HCT116 (cell line): Measurements from ENCODE around the gene SAMD4B. TPM values are rescaled to one million over a fixed set of nuclear protein-coding genes. Genes with fewer than 3 reads are reported as not detected.

Experiments
- ATAC-seq: fragments of 200-7000 bp; cut with Tn5 transposase; 2 replicates; pipeline ENCODE4 v1.9.1; 2020; ENCODE audit warnings: mild to moderate bottlenecking, moderate library complexity
- BruUV-seq: library from RNA; stranded (reverse); fragments of 400-500 nt; replicated peaks from 2 replicates; lab custom pipeline; 2021; lab: Mats Ljungman, UMichigan
- CTCF ChIA-PET: fragments of 300-600 bp; sonication (Branson Sonifier 250); formaldehyde crosslinking; loops from one replicate; lab custom pipeline; 2021; ENCODE audit warnings: antibody characterized with exemption; lab: Charles Lee
- POLR2A ChIA-PET: fragments of 300-600, 350-600 bp; sonication (Branson Sonifier 250); formaldehyde crosslinking; loops from one replicate; lab custom pipeline; 2021; ENCODE audit warnings: antibody characterized with exemption; lab: Charles Lee
- RAD21 ChIA-PET, 2 experiments: fragments of 300-600 bp; sonication (Branson Sonifier 250); formaldehyde crosslinking; loops; one replicate each; lab custom pipeline; 2023; ENCODE audit warnings: low total read pairs in 2 of 2; ENCODE audit not compliant: uncharacterized antibody in 2 of 2, unreplicated experiment in 2 of 2, low non-redundant PET in 1 of 2; lab: Charles Lee
- DNase-seq: peaks from one replicate; pipeline ENCODE4 v3.0.0-alpha.2; 2010; ENCODE audit warnings: low read depth, low spot score
- H2AFZ ChIP-seq: fragments of 200-600 bp; shearing (Covaris generic), sonication (generic); 2 replicates; pipeline ENCODE4 v1.6.1; 2017; ENCODE audit warnings: low read depth, mixed run types, mixed read lengths, antibody characterized with exemption, low read length; ENCODE audit not compliant: poor library complexity, severe bottlenecking
- H3K27ac ChIP-seq: 2 replicates; pipeline ENCODE4 v1.5.1; 2012; ENCODE audit warnings: low read depth, low read length
- H3K27me3 ChIP-seq: fragments of 200-600 bp; sonication (generic); 2 replicates; pipeline ENCODE4 v1.6.1; 2016; ENCODE audit warnings: mixed run types, low read length, mixed read lengths; ENCODE audit not compliant: insufficient read depth
- H3K36me3 ChIP-seq, 2 experiments: fragments of 200-500 bp in 1 of 2; fragments of 200-600 bp in 1 of 2; sonication (Bioruptor generic) in 1 of 2; sonication (generic) in 1 of 2; 2 replicates each; pipeline versions ENCODE4 v1.5.1 to v1.6.1; 2014 to 2016; ENCODE audit warnings: low read length in 2 of 2, inconsistent platforms in 1 of 2, mixed read lengths in 1 of 2, mixed run types in 1 of 2; ENCODE audit not compliant: insufficient read depth in 2 of 2, control insufficient read depth in 1 of 2
- H3K4me1 ChIP-seq, 2 experiments: fragments of 200-600 bp in 1 of 2; sonication (generic) in 1 of 2; 2 replicates each; pipeline versions ENCODE4 v1.5.1 to v1.6.1; 2012 to 2017; ENCODE audit warnings: low read length in 2 of 2, inconsistent platforms in 1 of 2, mild to moderate bottlenecking in 1 of 2, mixed read lengths in 1 of 2, mixed run types in 1 of 2, moderate library complexity in 1 of 2; ENCODE audit not compliant: insufficient read depth in 2 of 2, control insufficient read depth in 1 of 2
- H3K4me2 ChIP-seq: fragments of 200-600 bp; sonication (generic); 2 replicates; pipeline ENCODE4 v1.6.1; 2017; ENCODE audit warnings: mixed run types, low read length, mixed read lengths
- H3K4me3 ChIP-seq, 2 experiments: fragments of 200-600 bp in 1 of 2; sonication (generic) in 1 of 2; replicated peaks in 1 of 2; 2 replicates each; pipeline ENCODE4 v1.5.1; 2011 to 2016; ENCODE audit warnings: low read length in 2 of 2, control low read depth in 1 of 2, low read depth in 1 of 2, mild to moderate bottlenecking in 1 of 2, mixed read lengths in 1 of 2, mixed run types in 1 of 2
- H3K79me2 ChIP-seq: fragments of 200-600 bp; sonication (generic); 2 replicates; pipeline ENCODE4 v1.6.1; 2017; ENCODE audit warnings: mild to moderate bottlenecking, mixed run types, low read length, moderate library complexity, mixed read lengths; ENCODE audit not compliant: insufficient read depth
- H3K9ac ChIP-seq: fragments of 200-600 bp; sonication (generic); 2 replicates; pipeline ENCODE4 v1.6.1; 2016; ENCODE audit warnings: low read length, mixed read lengths
- H3K9me2 ChIP-seq: fragments of 200-600 bp; sonication (generic), shearing (Covaris generic); 2 replicates; pipeline ENCODE4 v1.6.1; 2017; ENCODE audit warnings: mixed run types, mild to moderate bottlenecking, moderate library complexity; ENCODE audit not compliant: insufficient read depth
- H3K9me3 ChIP-seq, 2 experiments: fragments of 200-500 bp in 1 of 2; fragments of 200-600 bp in 1 of 2; sonication (Bioruptor generic) in 1 of 2; sonication (generic) in 1 of 2; 2 replicates each; pipeline ENCODE4 v1.6.1; 2014 to 2017; ENCODE audit warnings: low read length in 2 of 2, mixed read lengths in 2 of 2, inconsistent platforms in 1 of 2, low read depth in 1 of 2, mild to moderate bottlenecking in 1 of 2, mixed run types in 1 of 2, moderate library complexity in 1 of 2; ENCODE audit not compliant: control insufficient read depth in 1 of 2, insufficient read depth in 1 of 2
- H4K20me1 ChIP-seq: fragments of 200-600 bp; sonication (generic), shearing (Covaris generic); 2 replicates; pipeline ENCODE4 v1.6.1; 2017; ENCODE audit warnings: mixed run types, mild to moderate bottlenecking, moderate library complexity; ENCODE audit not compliant: insufficient read depth
- CBX3 ChIP-seq: IDR thresholded peaks from 2 replicates; pipeline ENCODE4 v1.6.1; 2012; ENCODE audit warnings: low read depth
- EGR1 ChIP-seq: IDR thresholded peaks from 2 replicates; pipeline ENCODE4 v1.6.1; 2012; ENCODE audit warnings: low read depth
- ELF1 ChIP-seq: IDR thresholded peaks from 2 replicates; pipeline ENCODE4 v1.6.1; 2012; ENCODE audit warnings: low read depth, borderline replicate concordance
- EZH2 ChIP-seq: fragments of 200-600 bp; sonication (generic); IDR thresholded peaks from 2 replicates; pipeline ENCODE4 v1.6.1; 2017; ENCODE audit warnings: antibody characterized with exemption, mixed run types
- EZH2phosphoT487 ChIP-seq: fragments of 200-600 bp; IDR thresholded peaks from 2 replicates; pipeline ENCODE4 v1.6.1; 2018; ENCODE audit warnings: antibody characterized with exemption, borderline replicate concordance
- FOSL1 ChIP-seq: IDR thresholded peaks from 2 replicates; pipeline ENCODE4 v1.6.1; 2012; ENCODE audit warnings: low read depth
- POLR2A ChIP-seq: IDR thresholded peaks from 2 replicates; pipeline ENCODE4 v1.7.0; 2011; ENCODE audit warnings: borderline replicate concordance; ENCODE audit not compliant: insufficient read depth, insufficient read length; ENCODE audit errors: extremely low read depth
- RAD21 ChIP-seq: IDR thresholded peaks from 2 replicates; pipeline ENCODE4 v1.6.1; 2012; ENCODE audit warnings: low read depth, mild to moderate bottlenecking
- SIN3A ChIP-seq: IDR thresholded peaks from 2 replicates; pipeline ENCODE4 v1.6.1; 2012; ENCODE audit warnings: low read depth
- SP1 ChIP-seq: IDR thresholded peaks from 2 replicates; pipeline ENCODE4 v1.6.1; 2012; ENCODE audit warnings: low read depth
- SRF ChIP-seq: IDR thresholded peaks from 2 replicates; pipeline ENCODE4 v1.6.1; 2012; ENCODE audit warnings: low read depth
- TCF7L2 ChIP-seq: IDR thresholded peaks from 2 replicates; pipeline ENCODE4 v1.7.0; 2011; ENCODE audit warnings: borderline replicate concordance, inconsistent platforms; ENCODE audit not compliant: insufficient read depth, insufficient read length; ENCODE audit errors: extremely low read depth
- ZFX ChIP-seq: fragments of 450-650 bp; IDR thresholded peaks from 2 replicates; pipeline ENCODE4 v1.6.1; 2017
- ZNF274 ChIP-seq: fragments of 200-500 bp; sonication (Bioruptor generic); IDR thresholded peaks from 2 replicates; pipeline ENCODE4 v1.6.1; 2014; ENCODE audit warnings: mild to moderate bottlenecking, low read depth, low read length, inconsistent platforms
- intact Hi-C: fragments of 100-400 bp; cut with micrococcal nuclease; formaldehyde crosslinking; loops from 2 replicates; pipeline ENCODE4 v1.10.0; 2022
- total RNA-seq: library from RNA; stranded (reverse); gene quantifications from one replicate; pipeline ENCODE4 v1.2.1, GENCODE V29; 2021; ENCODE audit not compliant: unreplicated experiment
- TF ChIP-seq, protein P1 (sequence below): IDR thresholded peaks from 2 replicates; pipeline ENCODE4 v1.6.1; 2012
- TF ChIP-seq, protein P2 (sequence below), 3 experiments: fragments of 200-600 bp in 1 of 3; sonication (generic) in 1 of 3; IDR thresholded peaks in 2 of 3; conservative IDR thresholded peaks in 1 of 3; 2 replicates each; pipeline ENCODE4 v1.5.1; 2012 to 2017; ENCODE audit warnings: low read depth in 2 of 3, low read length in 2 of 3, antibody characterized with exemption in 1 of 3, borderline replicate concordance in 1 of 3, control low read depth in 1 of 3, mild to moderate bottlenecking in 1 of 3, mixed read lengths in 1 of 3, mixed run types in 1 of 3, moderate library complexity in 1 of 3; ENCODE audit not compliant: insufficient read depth in 1 of 3
- TF ChIP-seq, protein P3 (sequence below): IDR thresholded peaks from 2 replicates; pipeline ENCODE4 v1.6.1; 2011; ENCODE audit warnings: mild to moderate bottlenecking, low read length, moderate library complexity; ENCODE audit not compliant: insufficient replicate concordance; ENCODE audit errors: extremely low read depth
- TF ChIP-seq, protein P4 (sequence below): IDR thresholded peaks from 2 replicates; pipeline ENCODE4 v1.6.1; 2012; ENCODE audit warnings: low read depth
- TF ChIP-seq, protein P5 (sequence below): IDR thresholded peaks from 2 replicates; pipeline ENCODE4 v1.6.1; 2012

The SAMD4B gene
- total RNA-seq, 1 experiment from 2014 or later = 127 TPM

DNA sequence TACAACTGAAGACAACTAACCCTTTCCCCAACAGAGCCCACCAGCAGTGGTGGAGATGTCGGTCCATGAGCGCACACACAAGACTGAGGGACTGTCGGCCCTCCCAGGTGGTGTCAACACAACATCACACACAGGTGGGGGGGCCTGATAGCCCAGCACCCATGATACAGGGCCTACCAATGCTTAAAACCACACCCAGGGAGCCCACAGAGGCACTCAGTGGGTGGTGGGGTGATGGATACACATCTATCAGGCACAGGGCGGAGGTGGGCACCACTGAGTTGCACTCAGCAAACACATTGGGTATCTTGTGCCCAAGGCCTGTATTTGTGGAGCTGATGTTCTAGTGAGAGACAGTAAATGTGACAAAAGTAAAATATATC, 57.4 kb downstream of the SAMD4B start:
- intact Hi-C loops = no loop called here
- Histone ChIP-seq H3K9me3 (no peaks in the 10 kb centered on the region), H3K27ac (no peak overlapping the region), H3K36me3 (no peaks in the 10 kb centered on the region), H3K79me2 (no peaks in the 10 kb centered on the region; the same call in 1 of the 2 replicates), H3K9me2 (no peaks in the 10 kb centered on the region), H3K4me3 (no peak overlapping the region), H3K4me1 (peaks cover 41 to 78% of the 10 kb centered on the region in 2 experiments), H3K27me3 (no peaks in the 10 kb centered on the region), H2AFZ (no peak overlapping the region), H3K4me2 (peak overlapping the region; percentile 77), H3K9ac (no peak overlapping the region)
- RAD21 ChIA-PET = no interaction called here
- no peak for ATAC-seq
- no peak for DNase-seq
- POLR2A ChIA-PET = interaction anchor here (1.9 to 3.8 kb wide), 4 partner anchors 8 to 36 kb away, joined by 4 to 35 read pairs (median 30); partner anchors contain the start of genes MED29, PAF1, PLEKHG2 and RPS16
- no TSS peak for BruUV-seq
- CTCF ChIA-PET = no interaction called here
- TF ChIP-seq, protein P1, sequence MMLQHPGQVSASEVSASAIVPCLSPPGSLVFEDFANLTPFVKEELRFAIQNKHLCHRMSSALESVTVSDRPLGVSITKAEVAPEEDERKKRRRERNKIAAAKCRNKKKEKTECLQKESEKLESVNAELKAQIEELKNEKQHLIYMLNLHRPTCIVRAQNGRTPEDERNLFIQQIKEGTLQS = no peak
- no peak for TF ChIP-seq TCF7L2
- TF ChIP-seq ELF1 = no peak
- no peak for TF ChIP-seq EZH2phosphoT487
- TF ChIP-seq, protein P2, sequence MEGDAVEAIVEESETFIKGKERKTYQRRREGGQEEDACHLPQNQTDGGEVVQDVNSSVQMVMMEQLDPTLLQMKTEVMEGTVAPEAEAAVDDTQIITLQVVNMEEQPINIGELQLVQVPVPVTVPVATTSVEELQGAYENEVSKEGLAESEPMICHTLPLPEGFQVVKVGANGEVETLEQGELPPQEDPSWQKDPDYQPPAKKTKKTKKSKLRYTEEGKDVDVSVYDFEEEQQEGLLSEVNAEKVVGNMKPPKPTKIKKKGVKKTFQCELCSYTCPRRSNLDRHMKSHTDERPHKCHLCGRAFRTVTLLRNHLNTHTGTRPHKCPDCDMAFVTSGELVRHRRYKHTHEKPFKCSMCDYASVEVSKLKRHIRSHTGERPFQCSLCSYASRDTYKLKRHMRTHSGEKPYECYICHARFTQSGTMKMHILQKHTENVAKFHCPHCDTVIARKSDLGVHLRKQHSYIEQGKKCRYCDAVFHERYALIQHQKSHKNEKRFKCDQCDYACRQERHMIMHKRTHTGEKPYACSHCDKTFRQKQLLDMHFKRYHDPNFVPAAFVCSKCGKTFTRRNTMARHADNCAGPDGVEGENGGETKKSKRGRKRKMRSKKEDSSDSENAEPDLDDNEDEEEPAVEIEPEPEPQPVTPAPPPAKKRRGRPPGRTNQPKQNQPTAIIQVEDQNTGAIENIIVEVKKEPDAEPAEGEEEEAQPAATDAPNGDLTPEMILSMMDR (IDR thresholded peaks at IDR 0.05 in 2 of 3, conservative IDR thresholded peaks at IDR 0.05 in 1 of 3; ENCODE audit: borderline replicate concordance in 1 of 3, insufficient read depth in 1 of 3, low read depth in 2 of 3, low read length in 2 of 3) = no peak
- no peak for TF ChIP-seq CBX3
- TF ChIP-seq POLR2A = no peak
- TF ChIP-seq EGR1 = no peak
- no peak for TF ChIP-seq SRF
- no peak for TF ChIP-seq EZH2
- TF ChIP-seq, protein P3, sequence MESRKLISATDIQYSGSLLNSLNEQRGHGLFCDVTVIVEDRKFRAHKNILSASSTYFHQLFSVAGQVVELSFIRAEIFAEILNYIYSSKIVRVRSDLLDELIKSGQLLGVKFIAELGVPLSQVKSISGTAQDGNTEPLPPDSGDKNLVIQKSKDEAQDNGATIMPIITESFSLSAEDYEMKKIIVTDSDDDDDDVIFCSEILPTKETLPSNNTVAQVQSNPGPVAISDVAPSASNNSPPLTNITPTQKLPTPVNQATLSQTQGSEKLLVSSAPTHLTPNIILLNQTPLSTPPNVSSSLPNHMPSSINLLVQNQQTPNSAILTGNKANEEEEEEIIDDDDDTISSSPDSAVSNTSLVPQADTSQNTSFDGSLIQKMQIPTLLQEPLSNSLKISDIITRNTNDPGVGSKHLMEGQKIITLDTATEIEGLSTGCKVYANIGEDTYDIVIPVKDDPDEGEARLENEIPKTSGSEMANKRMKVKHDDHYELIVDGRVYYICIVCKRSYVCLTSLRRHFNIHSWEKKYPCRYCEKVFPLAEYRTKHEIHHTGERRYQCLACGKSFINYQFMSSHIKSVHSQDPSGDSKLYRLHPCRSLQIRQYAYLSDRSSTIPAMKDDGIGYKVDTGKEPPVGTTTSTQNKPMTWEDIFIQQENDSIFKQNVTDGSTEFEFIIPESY = no peak
- no peak for TF ChIP-seq RAD21
- no peak for TF ChIP-seq FOSL1
- TF ChIP-seq, protein P4, sequence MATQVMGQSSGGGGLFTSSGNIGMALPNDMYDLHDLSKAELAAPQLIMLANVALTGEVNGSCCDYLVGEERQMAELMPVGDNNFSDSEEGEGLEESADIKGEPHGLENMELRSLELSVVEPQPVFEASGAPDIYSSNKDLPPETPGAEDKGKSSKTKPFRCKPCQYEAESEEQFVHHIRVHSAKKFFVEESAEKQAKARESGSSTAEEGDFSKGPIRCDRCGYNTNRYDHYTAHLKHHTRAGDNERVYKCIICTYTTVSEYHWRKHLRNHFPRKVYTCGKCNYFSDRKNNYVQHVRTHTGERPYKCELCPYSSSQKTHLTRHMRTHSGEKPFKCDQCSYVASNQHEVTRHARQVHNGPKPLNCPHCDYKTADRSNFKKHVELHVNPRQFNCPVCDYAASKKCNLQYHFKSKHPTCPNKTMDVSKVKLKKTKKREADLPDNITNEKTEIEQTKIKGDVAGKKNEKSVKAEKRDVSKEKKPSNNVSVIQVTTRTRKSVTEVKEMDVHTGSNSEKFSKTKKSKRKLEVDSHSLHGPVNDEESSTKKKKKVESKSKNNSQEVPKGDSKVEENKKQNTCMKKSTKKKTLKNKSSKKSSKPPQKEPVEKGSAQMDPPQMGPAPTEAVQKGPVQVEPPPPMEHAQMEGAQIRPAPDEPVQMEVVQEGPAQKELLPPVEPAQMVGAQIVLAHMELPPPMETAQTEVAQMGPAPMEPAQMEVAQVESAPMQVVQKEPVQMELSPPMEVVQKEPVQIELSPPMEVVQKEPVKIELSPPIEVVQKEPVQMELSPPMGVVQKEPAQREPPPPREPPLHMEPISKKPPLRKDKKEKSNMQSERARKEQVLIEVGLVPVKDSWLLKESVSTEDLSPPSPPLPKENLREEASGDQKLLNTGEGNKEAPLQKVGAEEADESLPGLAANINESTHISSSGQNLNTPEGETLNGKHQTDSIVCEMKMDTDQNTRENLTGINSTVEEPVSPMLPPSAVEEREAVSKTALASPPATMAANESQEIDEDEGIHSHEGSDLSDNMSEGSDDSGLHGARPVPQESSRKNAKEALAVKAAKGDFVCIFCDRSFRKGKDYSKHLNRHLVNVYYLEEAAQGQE = no peak
- no peak for TF ChIP-seq SIN3A
- TF ChIP-seq ZNF274 = no peak
- no peak for TF ChIP-seq ZFX
- TF ChIP-seq, protein P5, sequence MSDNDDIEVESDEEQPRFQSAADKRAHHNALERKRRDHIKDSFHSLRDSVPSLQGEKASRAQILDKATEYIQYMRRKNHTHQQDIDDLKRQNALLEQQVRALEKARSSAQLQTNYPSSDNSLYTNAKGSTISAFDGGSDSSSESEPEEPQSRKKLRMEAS = no peak
- TF ChIP-seq SP1 = no peak
- TF ChIP-seq, all 23 proteins: peak for 0
- no peaks in the 10 kb centered on the region for H4K20me1 ChIP-seq
